ENCODE data around the gene FNDC3A. TPM values are rescaled to one million over a fixed set of nuclear protein-coding genes. Genes with fewer than 3 reads are reported as not detected.

FNDC3A gene
- total RNA-seq, 1 experiment from 2014 or later = 24.3 TPM

DNA sequence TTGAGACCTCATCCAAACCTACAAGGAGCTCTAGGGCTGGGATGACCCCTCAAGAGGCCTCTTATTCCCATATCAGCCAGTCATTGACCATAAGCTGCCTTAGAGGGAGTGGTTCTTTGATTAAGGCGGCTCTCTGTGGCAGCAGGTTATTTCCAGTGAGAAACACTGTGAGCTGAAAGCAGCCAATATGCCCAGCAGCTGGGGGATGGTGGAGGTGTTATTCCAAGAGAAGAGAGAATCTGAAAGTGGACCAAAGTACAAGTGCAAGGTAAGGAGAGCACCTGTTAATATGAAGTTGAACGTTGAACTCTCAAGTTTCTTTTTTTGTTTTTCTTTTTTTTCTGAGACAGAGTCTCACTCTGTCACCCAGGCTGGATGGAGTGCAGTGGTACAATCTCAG, 20.2 kb upstream of the FNDC3A start:
- Histone ChIP-seq H3K36me3 (ENCODE audit: control insufficient read depth, insufficient read depth, low read length) (no peaks in the 10 kb centered on the region), H3K4me1 (ENCODE audit: control insufficient read depth, insufficient read depth, low read length) (no peaks in the 10 kb centered on the region), H3K9me3 (ENCODE audit: control insufficient read depth, insufficient read depth, low read depth, low read length) (no peaks in the 10 kb centered on the region), H3K4me3 (ENCODE audit: low read depth in 2 of 2, low read length in 2 of 2) (no peak overlapping the region), H3K27me3 (ENCODE audit: control insufficient read depth, insufficient read depth, low read length) (no peaks in the 10 kb centered on the region), H3K27ac (ENCODE audit: low read length) (no peak overlapping the region)
- ChIA-PET CTCF (interaction anchor here (0.6 kb wide), 2 partner anchors 57 to 121 kb away, joined by 3 read pairs; no protein-coding TSS in a partner anchor), POLR2A (no interaction called here)
- TF ChIP-seq, protein P1, sequence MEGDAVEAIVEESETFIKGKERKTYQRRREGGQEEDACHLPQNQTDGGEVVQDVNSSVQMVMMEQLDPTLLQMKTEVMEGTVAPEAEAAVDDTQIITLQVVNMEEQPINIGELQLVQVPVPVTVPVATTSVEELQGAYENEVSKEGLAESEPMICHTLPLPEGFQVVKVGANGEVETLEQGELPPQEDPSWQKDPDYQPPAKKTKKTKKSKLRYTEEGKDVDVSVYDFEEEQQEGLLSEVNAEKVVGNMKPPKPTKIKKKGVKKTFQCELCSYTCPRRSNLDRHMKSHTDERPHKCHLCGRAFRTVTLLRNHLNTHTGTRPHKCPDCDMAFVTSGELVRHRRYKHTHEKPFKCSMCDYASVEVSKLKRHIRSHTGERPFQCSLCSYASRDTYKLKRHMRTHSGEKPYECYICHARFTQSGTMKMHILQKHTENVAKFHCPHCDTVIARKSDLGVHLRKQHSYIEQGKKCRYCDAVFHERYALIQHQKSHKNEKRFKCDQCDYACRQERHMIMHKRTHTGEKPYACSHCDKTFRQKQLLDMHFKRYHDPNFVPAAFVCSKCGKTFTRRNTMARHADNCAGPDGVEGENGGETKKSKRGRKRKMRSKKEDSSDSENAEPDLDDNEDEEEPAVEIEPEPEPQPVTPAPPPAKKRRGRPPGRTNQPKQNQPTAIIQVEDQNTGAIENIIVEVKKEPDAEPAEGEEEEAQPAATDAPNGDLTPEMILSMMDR (IDR thresholded peaks at IDR 0.05) = no peak
- TF ChIP-seq SIN3A (IDR thresholded peaks at IDR 0.05; ENCODE audit: borderline replicate concordance, insufficient read depth, low read depth, low read length) (no peak), POLR2AphosphoS5 (IDR thresholded peaks at IDR 0.05; ENCODE audit: low read depth, low read length) (no peak), TCF7L2 (IDR thresholded peaks at IDR 0.05; ENCODE audit: low read depth, low read length) (no peak)
- TF ChIP-seq, protein P2, sequence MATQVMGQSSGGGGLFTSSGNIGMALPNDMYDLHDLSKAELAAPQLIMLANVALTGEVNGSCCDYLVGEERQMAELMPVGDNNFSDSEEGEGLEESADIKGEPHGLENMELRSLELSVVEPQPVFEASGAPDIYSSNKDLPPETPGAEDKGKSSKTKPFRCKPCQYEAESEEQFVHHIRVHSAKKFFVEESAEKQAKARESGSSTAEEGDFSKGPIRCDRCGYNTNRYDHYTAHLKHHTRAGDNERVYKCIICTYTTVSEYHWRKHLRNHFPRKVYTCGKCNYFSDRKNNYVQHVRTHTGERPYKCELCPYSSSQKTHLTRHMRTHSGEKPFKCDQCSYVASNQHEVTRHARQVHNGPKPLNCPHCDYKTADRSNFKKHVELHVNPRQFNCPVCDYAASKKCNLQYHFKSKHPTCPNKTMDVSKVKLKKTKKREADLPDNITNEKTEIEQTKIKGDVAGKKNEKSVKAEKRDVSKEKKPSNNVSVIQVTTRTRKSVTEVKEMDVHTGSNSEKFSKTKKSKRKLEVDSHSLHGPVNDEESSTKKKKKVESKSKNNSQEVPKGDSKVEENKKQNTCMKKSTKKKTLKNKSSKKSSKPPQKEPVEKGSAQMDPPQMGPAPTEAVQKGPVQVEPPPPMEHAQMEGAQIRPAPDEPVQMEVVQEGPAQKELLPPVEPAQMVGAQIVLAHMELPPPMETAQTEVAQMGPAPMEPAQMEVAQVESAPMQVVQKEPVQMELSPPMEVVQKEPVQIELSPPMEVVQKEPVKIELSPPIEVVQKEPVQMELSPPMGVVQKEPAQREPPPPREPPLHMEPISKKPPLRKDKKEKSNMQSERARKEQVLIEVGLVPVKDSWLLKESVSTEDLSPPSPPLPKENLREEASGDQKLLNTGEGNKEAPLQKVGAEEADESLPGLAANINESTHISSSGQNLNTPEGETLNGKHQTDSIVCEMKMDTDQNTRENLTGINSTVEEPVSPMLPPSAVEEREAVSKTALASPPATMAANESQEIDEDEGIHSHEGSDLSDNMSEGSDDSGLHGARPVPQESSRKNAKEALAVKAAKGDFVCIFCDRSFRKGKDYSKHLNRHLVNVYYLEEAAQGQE (IDR thresholded peaks at IDR 0.05; ENCODE audit: insufficient read depth in 1 of 2, low read depth in 2 of 2, low read length in 1 of 2) = no peak
- intact Hi-C loops (cut with micrococcal nuclease; ENCODE audit: unreplicated experiment) = no loop called here
- no peak for ATAC-seq
- DNase-seq (ENCODE audit: low read depth, low spot score) = no peak
- in situ Hi-C loops (cut with HindIII; ENCODE audit: low pct_unique_long_range_greater_than_20kb, low sequenced_read_pairs) = no loop called here
- no TSS peak for BruUV-seq (replicated peaks)

DNA sequence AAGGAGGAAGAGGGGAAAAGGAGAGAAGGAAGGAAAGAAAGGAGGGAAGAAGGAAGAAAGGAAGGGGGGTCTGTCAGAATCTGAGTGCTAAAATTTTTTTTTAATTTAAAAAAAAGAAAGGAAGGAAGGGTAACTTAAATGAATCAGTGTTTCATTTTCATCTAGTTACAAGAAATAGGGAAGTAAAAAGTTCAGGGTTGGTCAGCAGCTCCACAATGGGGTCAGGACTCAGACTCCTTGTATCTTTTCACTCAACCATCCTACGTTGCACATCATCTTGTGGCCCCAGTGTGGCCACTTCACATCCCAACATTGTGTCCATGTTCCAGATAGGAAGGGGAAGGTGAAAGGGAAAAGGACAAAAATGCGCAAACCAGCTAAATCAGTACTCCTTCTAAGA, 14.3 kb upstream of the FNDC3A start:
- Histone ChIP-seq H3K4me3 (ENCODE audit: low read depth in 2 of 2, low read length in 2 of 2) (no peak overlapping the region), H3K9me3 (ENCODE audit: control insufficient read depth, insufficient read depth, low read depth, low read length) (no peaks in the 10 kb centered on the region), H3K27ac (ENCODE audit: low read length) (no peak overlapping the region), H3K4me1 (ENCODE audit: control insufficient read depth, insufficient read depth, low read length) (no peaks in the 10 kb centered on the region), H3K36me3 (ENCODE audit: control insufficient read depth, insufficient read depth, low read length) (no peaks in the 10 kb centered on the region), H3K27me3 (ENCODE audit: control insufficient read depth, insufficient read depth, low read length) (no peaks in the 10 kb centered on the region)
- TF ChIP-seq, protein P1 (IDR thresholded peaks at IDR 0.05) = no peak
- no peak for TF ChIP-seq SIN3A (IDR thresholded peaks at IDR 0.05; ENCODE audit: borderline replicate concordance, insufficient read depth, low read depth, low read length)
- TF ChIP-seq POLR2AphosphoS5 (IDR thresholded peaks at IDR 0.05; ENCODE audit: low read depth, low read length) = no peak
- TF ChIP-seq, protein P2 (IDR thresholded peaks at IDR 0.05; ENCODE audit: insufficient read depth in 1 of 2, low read depth in 2 of 2, low read length in 1 of 2) = no peak
- no peak for TF ChIP-seq TCF7L2 (IDR thresholded peaks at IDR 0.05; ENCODE audit: low read depth, low read length)
- in situ Hi-C loops (cut with HindIII; ENCODE audit: low pct_unique_long_range_greater_than_20kb, low sequenced_read_pairs) (no loop called here), intact Hi-C loops (cut with micrococcal nuclease; ENCODE audit: unreplicated experiment) (no loop called here)
- POLR2A ChIA-PET = no interaction called here
- no TSS peak for BruUV-seq (replicated peaks)
- ATAC-seq (no peak), DNase-seq (ENCODE audit: low read depth, low spot score) (no peak)
- CTCF ChIA-PET = no interaction called here
